ENCODE results near the gene SNX21.
"Not testable (repeated sequence)": the region's sequence is repeated elsewhere in the genome, so short reads cannot be mapped to it uniquely, and the experiment has no call there.

SNX21 gene

GRCh38 chr20:45823949-45824835, 9.4 kb upstream of the SNX21 start:
- no peak for DNase-seq

GRCh38 chr20:45826381-45827019, 7.1 kb upstream of the SNX21 start:
- DNase-seq, result peak; percentile 75

- DNase-seq, result no peak
Observed at GRCh38 chr20:45827030-45827652, 6.5 kb upstream of the SNX21 start, which contains the start of gene TNNC2. TSS of gene TNNC2 (minus strand) at chr20:45827312. CDS start at chr20:45827248, 64 bp downstream.

GRCh38 chr20:45827712-45828111, 5.9 kb upstream of the SNX21 start:
- no peak for DNase-seq

GRCh38 chr20:45828589-45828988, 5.0 kb upstream of the SNX21 start:
- no peak for DNase-seq

GRCh38 chr20:45829673-45830106, 3.9 kb upstream of the SNX21 start:
- not testable (repeated sequence) for DNase-seq

GRCh38 chr20:45832619-45833018, 980 bp upstream of the SNX21 start:
- no peak for DNase-seq

- DNase-seq, result no peak
Observed at GRCh38 chr20:45833883-45834796, 541 bp downstream of the SNX21 start.

GRCh38 chr20:45834797-45835161, 1.2 kb downstream of the SNX21 start:
- DNase-seq, result no peak

GRCh38 chr20:45835329-45835765, 1.7 kb downstream of the SNX21 start:
- no peak for DNase-seq

- no peak for DNase-seq
Observed at GRCh38 chr20:45835825-45836224, 2.2 kb downstream of the SNX21 start.

- peak; percentile 81 for DNase-seq
Observed at GRCh38 chr20:45836841-45837240, 3.2 kb downstream of the SNX21 start.

- DNase-seq, result no peak
Observed at GRCh38 chr20:45840700-45841198, 7.2 kb downstream of the SNX21 start.

GRCh38 chr20:45841407-45842129, 8.0 kb downstream of the SNX21 start:
- no peak for DNase-seq

GRCh38 chr20:45842169-45842812, 8.7 kb downstream of the SNX21 start:
- peak; percentile 40 for DNase-seq

- no peak for DNase-seq
Observed at GRCh38 chr20:45843506-45843905, 9.9 kb downstream of the SNX21 start.

- DNase-seq, result no peak
Observed at GRCh38 chr20:45845452-45845851, 11.9 kb downstream of the SNX21 start.

GRCh38 chr20:45848421-45848820, 14.8 kb downstream of the SNX21 start:
- no peak for DNase-seq

- no peak for DNase-seq
Observed at GRCh38 chr20:45848969-45849582, 15.5 kb downstream of the SNX21 start.

- no peak for DNase-seq
Observed at GRCh38 chr20:45850238-45850637, 16.6 kb downstream of the SNX21 start.

- no peak for DNase-seq
Observed at GRCh38 chr20:45850926-45851325, 17.3 kb downstream of the SNX21 start.

Data from DMS 273 treated with DMSO at 0.1 percent for 48 hours (cell line).